Thyroid gland (tissue), 4 donors: ENCODE results near the gene SLC38A10. TPM values are rescaled to one million over a fixed set of nuclear protein-coding genes. Genes with fewer than 3 reads are reported as not detected.

ENCODE experiments used
- DNase-seq, 2 donors: peaks; one replicate each; pipeline ENCODE4 v3.0.0-alpha.2; 2019
- H3K27ac ChIP-seq, 3 donors: fragments of 200-600 bp; sonication (generic); 1 replicate in 2 of 3; 2 replicates in 1 of 3; pipeline ENCODE4 v1.5.1; 2016 to 2019; ENCODE audit warnings: mild to moderate bottlenecking in 1 of 3, moderate library complexity in 1 of 3
- H3K27me3 ChIP-seq: fragments of 200-600 bp; sonication (generic); one replicate; pipeline ENCODE4 v1.5.1; 2019
- H3K36me3 ChIP-seq, 2 donors: fragments of 200-600 bp; sonication (generic); one replicate each; pipeline ENCODE4 v1.5.1; 2016 to 2019
- H3K4me1 ChIP-seq, 2 donors: fragments of 200-600 bp; sonication (generic); one replicate each; pipeline ENCODE4 v1.5.1; 2017 to 2019
- H3K4me3 ChIP-seq, 3 donors: fragments of 200-600 bp; sonication (generic); replicated peaks in 1 of 3; 1 replicate in 2 of 3; 2 replicates in 1 of 3; pipeline ENCODE4 v1.5.1; 2016; ENCODE audit warnings: mild to moderate bottlenecking in 1 of 3
- H3K9me3 ChIP-seq: fragments of 200-600 bp; sonication (generic); one replicate; pipeline ENCODE4 v1.5.1; 2017
- CTCF ChIP-seq, 6 experiments: fragments of 200-600 bp in 3 of 6; fragments of 450-650 bp in 3 of 6; sonication (generic) in 3 of 6; IDR thresholded peaks; one replicate each; pipeline ENCODE4 v1.5.1; 2016 to 2019; ENCODE audit warnings: antibody characterized with exemption in 6 of 6, mild to moderate bottlenecking in 2 of 6, inconsistent platforms in 1 of 6, moderate library complexity in 1 of 6
- POLR2A ChIP-seq, 2 donors: fragments of 450-650 bp; IDR thresholded peaks; one replicate each; pipeline ENCODE4 v1.6.1; 2017; ENCODE audit warnings: antibody characterized with exemption in 2 of 2, mild to moderate bottlenecking in 2 of 2, moderate library complexity in 1 of 2
- WGBS, 2 donors: methylation state at CpG; one replicate each; pipeline ENCODE4 v1.1.5; 2017; 5-methylcytosine and 5-hydroxymethylcytosine counted together
- intact Hi-C: fragments of 100-400 bp; cut with DNase I; formaldehyde crosslinking; loops from one replicate; pipeline ENCODE4 v1.15.1; 2023
- total RNA-seq, 4 donors: library from RNA; depleted of rRNA; stranded (reverse); fragments of >200 nt; gene quantifications; one replicate each; pipeline ENCODE4 v1.2.3, GENCODE V29; 2016

Gene SLC38A10
- total RNA-seq, 4 donors from 2014 or later: 81.8 to 140 (median 121) TPM

GRCh38 chr17:81221842-81222619, 73.1 kb downstream of the SLC38A10 start:
- Histone ChIP-seq H3K27me3 (no peaks in the 10 kb centered on the region), H3K4me3 (peak overlapping the region in 2 of 3 donors; percentile 58 to 62), H3K4me1 (peaks cover 12 to 16% of the 10 kb centered on the region in 2 donors), H3K27ac (no peak overlapping the region), H3K9me3 (no peaks in the 10 kb centered on the region), H3K36me3 (peaks cover 0 to 3% of the 10 kb centered on the region in 2 donors)
- WGBS, 2 donors: 0 to 18% methylated on average over 7 to 15 of the region's 24 CpGs
- TF ChIP-seq POLR2A (IDR thresholded peaks at IDR 0.05): no peak
- TF ChIP-seq CTCF (IDR thresholded peaks at IDR 0.05): no peak
- intact Hi-C loops: loop anchor here (10.0 kb wide), 1 partner anchor 187 kb away; the partner anchor contains the start of gene BAIAP2
- DNase-seq: peak in 1 of 2 donors; percentile 21

- WGBS, 2 donors: 63 to 73% methylated on average over 11 of the region's 11 CpGs
- intact Hi-C loops: loop anchor here (10.0 kb wide), 1 partner anchor 187 kb away; the partner anchor contains the start of gene BAIAP2
- no peak overlapping the region for H3K4me3 ChIP-seq
These were observed 73.7 kb downstream of the SLC38A10 start for GRCh38 chr17:81221371-81221841.

GRCh38 chr17:81219476-81220180, 75.5 kb downstream of the SLC38A10 start:
- 92 to 97% methylated on average over 18 to 22 of the region's 24 CpGs for whole genome bisulfite sequencing, 2 donors
- TF ChIP-seq POLR2A (IDR thresholded peaks at IDR 0.05): no peak
- no peak for TF ChIP-seq CTCF (IDR thresholded peaks at IDR 0.05)
- no peak for DNase-seq
- Histone ChIP-seq H3K9me3 (no peaks in the 10 kb centered on the region), H3K36me3 (peaks cover 0 to 3% of the 10 kb centered on the region in 2 donors), H3K27me3 (no peaks in the 10 kb centered on the region), H3K4me3 (no peak overlapping the region), H3K4me1 (peaks cover 12 to 16% of the 10 kb centered on the region in 2 donors), H3K27ac (no peak overlapping the region)
- intact Hi-C loops: loop anchor here (10.0 kb wide), 1 partner anchor 185 kb away; the partner anchor contains the start of gene BAIAP2

More at GRCh38 chr17:81221371-81221841, 73.7 kb downstream of the SLC38A10 start:
- DNase-seq: no peak
- TF ChIP-seq CTCF (IDR thresholded peaks at IDR 0.05) (no peak), POLR2A (IDR thresholded peaks at IDR 0.05) (no peak)
- Histone ChIP-seq H3K4me1 (peaks cover 12 to 16% of the 10 kb centered on the region in 2 donors), H3K9me3 (no peaks in the 10 kb centered on the region), H3K27me3 (no peaks in the 10 kb centered on the region), H3K27ac (no peak overlapping the region), H3K36me3 (peaks cover 0 to 3% of the 10 kb centered on the region in 2 donors)

GRCh38 chr17:81218991-81219390, 76.1 kb downstream of the SLC38A10 start:
- no peak overlapping the region for H3K27ac ChIP-seq
- no peak for DNase-seq
- peaks cover 0 to 3% of the 10 kb centered on the region in 2 donors for H3K36me3 ChIP-seq
- peaks cover 12 to 16% of the 10 kb centered on the region in 2 donors for H3K4me1 ChIP-seq
- no peaks in the 10 kb centered on the region for H3K9me3 ChIP-seq
- no peak overlapping the region for H3K4me3 ChIP-seq
- TF ChIP-seq CTCF (IDR thresholded peaks at IDR 0.05): no peak
- TF ChIP-seq POLR2A (IDR thresholded peaks at IDR 0.05): no peak
- no peaks in the 10 kb centered on the region for H3K27me3 ChIP-seq
- intact Hi-C loops: no loop called here
- 95 to 96% methylated on average over 11 of the region's 11 CpGs for WGBS, 2 donors
